NCI-H2196 treated with DMSO at 0.1 percent for 48 hours (cell line): ENCODE measurements around the gene DMRTA2.

ENCODE experiments used
- DNase-seq: peaks from one replicate; lab custom pipeline; 2025; ENCODE audit not compliant: unreplicated experiment; lab: John Stamatoyannopoulos, UW

Gene DMRTA2

DNA sequence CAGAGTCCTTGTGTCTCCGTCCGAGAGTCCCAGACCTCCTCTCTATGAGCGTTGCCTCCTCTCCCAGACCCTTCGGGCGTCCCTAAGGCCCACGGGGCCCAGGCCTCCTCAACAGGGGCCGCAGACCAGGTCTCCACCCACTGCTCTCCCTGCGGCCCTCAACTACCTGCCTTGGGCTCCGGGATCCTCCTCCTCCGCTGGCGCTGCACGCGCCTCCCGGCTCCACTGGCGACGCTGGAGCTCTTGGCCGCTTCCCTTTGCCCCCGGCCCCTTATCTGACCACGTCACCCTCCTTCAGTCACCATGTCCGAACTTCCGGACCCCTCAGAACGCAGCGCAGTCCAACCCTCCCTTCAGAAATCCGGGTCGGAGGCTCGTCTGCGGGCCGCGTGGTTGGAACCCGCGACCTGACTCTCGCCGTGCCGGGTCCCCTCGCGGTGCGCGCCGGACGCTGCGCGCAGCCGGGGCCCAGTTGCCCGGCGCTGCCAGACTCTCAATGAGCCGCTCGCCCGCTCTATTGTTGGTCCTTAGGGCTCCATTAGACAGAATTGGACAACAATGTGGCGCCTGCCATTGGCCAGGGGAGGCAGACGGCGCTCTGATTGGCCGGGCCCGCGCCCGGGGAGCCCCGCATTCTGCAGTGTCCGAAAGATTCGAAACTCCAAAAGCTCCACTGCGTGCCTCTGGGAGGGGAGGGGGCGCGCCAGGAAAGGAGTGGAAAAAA lies at the start of gene DMRTA2:
Gene DMRTA2 (minus strand): TSS at position 498 of the 724 bp plus-strand sequence. CDS start 1,907 bp downstream, outside the sequence.
- no peak for DNase-seq

GRCh38 chr1:50471967-50472366 lies 48.7 kb upstream of the DMRTA2 start:
- DNase-seq = no peak

DNA sequence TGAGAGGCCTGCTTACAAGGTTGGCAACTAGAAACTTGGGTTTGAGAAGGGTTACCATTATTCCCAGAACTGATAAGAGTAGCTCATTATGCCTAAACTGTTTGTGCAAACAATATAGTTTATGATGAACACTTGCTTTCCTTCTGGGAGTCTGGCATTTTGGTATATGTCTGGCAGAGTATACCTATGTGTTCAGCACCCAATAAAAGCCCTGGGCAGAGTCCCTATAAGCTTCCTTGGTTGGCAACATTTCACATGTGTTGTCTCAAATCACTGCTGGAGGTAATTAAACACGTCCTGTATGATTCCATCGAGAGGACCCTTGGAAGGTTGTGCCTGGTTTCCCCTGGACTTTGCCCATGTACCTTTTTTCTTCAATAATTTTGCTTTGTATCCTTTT lies 39.7 kb upstream of the DMRTA2 start:
- DNase-seq = no peak

GRCh38 chr1:50458507-50458906 lies 35.3 kb upstream of the DMRTA2 start:
- no peak for DNase-seq

DNA sequence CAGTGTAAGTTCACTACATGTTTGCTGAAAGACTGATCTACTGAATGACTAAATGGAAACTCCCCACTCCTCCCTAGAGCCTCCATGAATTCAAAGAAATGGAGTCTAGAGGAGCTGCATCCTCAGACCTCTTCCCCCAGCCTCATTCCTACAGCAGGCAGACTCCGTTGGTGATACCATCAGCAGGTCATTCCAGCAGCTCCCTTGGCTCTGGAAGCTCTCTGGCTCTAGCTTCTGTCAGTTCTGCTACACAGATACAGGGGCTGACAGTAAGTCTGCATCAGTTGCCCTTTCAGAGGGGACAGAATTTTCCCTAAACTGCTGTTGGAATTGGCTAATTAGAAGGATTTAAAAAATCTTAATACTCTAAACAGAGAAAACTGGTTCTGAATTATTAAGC lies 31.7 kb upstream of the DMRTA2 start:
- DNase-seq = no peak

DNA sequence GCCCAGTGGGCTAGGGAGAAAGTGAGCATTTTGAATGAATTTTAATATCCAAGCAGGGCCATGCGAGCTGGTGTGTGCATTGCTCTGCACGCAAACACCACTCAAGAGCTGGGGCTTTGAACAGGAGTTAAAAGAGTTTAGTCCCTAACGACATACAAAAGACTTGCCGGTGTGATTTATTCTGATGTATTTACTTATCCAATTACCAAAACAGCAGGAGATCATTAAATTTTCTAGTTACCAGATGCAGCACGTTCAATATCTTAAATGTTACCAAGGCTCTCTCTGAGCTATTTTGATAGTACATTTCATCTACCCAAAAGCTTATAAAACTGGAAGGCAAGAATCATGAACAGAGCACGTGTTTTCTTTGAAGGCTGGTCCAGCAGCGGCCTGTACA lies 30.0 kb upstream of the DMRTA2 start:
- DNase-seq = no peak

DNA sequence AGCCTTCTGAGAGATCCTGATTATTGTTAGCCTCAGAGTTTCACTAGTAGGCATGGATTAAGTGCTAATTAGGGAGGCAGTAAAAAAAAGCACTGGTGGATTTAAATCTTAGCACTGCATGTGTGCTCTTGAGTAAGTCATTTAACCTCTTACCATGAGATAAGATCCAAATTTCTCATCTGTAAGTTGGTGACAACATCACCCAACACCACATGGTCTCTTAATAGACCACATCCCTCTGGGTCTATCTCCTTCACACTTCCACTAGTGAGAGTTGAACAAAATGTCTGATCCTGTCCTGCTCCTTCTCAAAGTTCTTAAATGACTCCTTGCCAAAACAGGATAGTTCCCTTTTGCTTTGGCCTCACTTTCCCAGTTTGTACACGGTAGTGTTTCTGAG lies 29.5 kb upstream of the DMRTA2 start:
- no peak for DNase-seq

- no peak for DNase-seq
These were observed 27.8 kb upstream of the DMRTA2 start for GRCh38 chr1:50450861-50451653.

- DNase-seq = no peak
These were observed 24.7 kb upstream of the DMRTA2 start for GRCh38 chr1:50447961-50448360.

GRCh38 chr1:50441183-50441582 lies 17.9 kb upstream of the DMRTA2 start:
- no peak for DNase-seq

DNA sequence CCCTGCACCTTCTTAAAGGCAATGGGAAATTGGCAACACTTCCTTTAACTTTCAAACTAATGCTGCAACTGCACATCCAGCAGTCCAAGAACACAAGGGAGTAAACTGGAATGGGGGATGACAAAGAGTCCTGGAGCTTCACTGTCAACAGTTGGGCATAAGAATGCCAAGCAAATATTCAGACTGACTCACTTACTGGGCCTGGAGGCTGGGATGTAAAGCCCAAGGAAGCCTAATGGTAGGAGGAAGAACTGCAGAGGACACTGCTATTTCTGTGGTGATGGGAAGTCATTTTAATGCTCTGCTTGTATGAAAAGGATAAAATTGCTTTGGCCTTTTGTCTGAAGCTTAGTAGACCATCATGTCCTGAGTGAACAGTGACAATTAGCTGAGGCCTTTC lies 15.7 kb upstream of the DMRTA2 start:
- no peak for DNase-seq

- DNase-seq = no peak
These were observed 13.2 kb upstream of the DMRTA2 start for GRCh38 chr1:50436489-50436888.

DNA sequence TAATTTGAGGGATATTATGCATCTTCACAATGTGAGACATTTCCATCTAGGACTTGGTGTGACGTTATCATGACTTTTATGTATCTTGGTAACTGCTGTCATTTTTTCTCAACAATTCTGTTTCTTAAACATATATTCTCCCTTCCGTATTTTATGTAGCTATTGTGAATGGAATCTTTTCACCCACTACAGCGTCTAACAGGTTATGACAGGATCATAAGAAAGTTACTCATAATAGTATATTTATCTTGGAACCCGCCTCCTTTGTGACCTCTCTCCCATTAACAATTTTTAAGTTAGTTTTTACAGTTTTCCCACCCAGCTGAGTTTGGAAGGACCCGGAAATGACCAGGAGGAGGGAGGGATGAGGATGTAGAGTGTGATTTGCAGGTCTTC lies 6.8 kb upstream of the DMRTA2 start:
- no peak for DNase-seq

DNA sequence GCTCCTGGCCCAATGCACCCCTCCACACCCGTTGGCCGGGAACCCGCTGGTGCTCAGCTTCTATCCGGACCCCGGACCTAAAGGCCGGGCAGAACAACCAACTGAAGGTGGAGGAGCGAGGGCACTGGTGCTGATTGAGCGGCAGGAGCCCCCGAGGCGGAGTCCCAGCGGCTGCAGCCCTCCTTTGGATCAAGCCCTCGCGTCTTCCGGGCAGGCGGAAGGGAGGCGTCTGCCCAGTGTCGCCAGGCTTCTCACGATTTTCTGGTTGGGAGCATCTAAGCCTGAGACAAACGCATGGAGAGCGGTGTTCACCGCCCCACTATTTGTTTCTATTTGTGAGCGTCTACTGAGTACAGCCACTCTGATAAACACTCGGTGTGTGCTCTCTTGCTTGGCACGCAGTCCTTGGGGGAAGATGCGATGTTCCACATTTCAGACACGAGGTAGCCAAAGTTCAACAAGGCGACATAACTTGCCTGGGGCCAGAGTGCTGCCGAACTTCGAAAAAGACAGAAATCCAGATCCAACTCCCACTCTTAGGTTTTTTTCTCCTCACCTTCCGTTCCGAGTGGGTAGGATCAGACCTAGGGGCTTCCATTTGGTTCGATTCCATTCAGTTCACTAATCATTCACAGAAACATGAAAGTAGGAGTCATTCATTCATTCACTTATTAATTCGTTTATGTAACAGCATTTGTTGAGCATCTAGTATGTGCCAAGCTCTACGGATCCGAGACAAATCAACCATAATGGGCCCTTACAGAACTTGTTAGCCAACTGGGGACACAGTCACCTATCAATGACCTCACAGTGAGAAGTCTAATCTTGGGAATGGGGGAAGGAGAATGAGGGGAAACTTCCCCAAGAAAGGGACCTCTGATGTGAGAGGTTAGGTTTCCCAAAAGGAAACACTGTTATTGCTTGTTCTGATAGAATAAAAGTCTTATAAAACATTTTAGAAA lies 4.9 kb upstream of the DMRTA2 start:
- no peak for DNase-seq

GRCh38 chr1:50427086-50427817 lies 4.0 kb upstream of the DMRTA2 start:
- DNase-seq = no peak

DNA sequence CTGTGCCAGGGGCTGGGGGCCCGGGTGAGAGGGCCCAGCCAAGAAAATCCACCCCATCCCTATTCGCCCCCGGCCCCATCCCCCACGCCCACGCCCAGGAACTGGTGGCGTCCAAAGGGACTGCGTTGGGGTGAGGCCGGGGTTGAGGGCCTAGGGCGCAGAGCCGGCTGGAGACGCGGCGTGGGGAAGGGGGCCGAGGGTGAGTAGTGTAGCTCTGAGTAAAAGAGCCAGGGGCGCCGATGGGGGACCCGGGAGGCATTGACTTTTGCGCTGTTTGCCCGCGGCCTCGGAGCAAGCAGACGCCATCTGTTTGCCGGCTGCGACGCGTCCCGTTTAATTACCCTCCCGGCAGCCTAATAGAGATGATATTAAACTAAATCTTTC lies 3.5 kb upstream of the DMRTA2 start:
- DNase-seq = no peak

DNA sequence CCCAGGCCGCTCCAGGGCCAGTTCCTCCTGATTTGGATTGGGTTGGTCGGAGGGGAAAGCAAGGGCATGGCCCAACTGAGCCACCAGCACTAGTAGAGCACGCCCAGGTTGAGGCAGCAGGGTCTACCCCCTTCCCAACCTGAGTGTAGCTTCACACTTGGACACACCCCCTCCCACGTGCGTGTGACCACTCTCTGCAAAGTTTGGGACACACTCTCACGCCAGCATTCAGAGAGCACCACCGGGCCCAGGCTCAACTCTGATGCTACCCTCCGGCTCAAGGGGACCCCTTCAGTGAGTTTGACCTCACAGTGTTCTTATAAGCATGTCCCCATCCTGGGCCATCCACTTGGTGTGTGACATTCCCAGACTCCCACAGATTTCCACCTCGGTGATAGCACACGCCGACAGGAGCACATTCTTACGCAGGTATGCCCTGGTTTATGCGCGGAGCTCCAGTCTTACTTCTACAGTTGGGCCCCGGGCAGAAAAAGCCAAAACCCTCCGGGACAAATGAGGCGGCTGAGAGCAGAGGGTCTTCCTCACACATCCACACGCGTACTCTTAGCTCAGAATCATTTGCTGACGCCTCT lies 3.0 kb upstream of the DMRTA2 start:
- no peak for DNase-seq

GRCh38 chr1:50425376-50426107 lies 2.3 kb upstream of the DMRTA2 start:
- DNase-seq = no peak

GRCh38 chr1:50424884-50425375 lies 1.7 kb upstream of the DMRTA2 start:
- no peak for DNase-seq
